ENCODE data around the gene TMPRSS15. TPM values are rescaled to one million over a fixed set of nuclear protein-coding genes. Genes with fewer than 3 reads are reported as not detected.

TMPRSS15 gene
- not detected for total RNA-seq
- long read RNA-seq, donor 1: 0 reads
- long read RNA-seq, donor 2: 0 reads

- H3K4me1 ChIP-seq (ENCODE audit: low read depth): no peaks in the 10 kb centered on the region
- H3K36me3 ChIP-seq (ENCODE audit: low read depth): no peaks in the 10 kb centered on the region
- H3K9me3 ChIP-seq: peaks cover 6% of the 10 kb centered on the region
- DNase-seq (no peak), ATAC-seq (peak; percentile 38)
- intact Hi-C loops (cut with DNase I, micrococcal nuclease): no loop called here
- no peak for TF ChIP-seq CTCF (IDR thresholded peaks at IDR 0.05)
- H3K4me3 ChIP-seq: no peak within 1 kb of the TSS
Observed at GRCh38 chr21:18403735-18404450, at the start of gene TMPRSS15. Gene TMPRSS15 (minus strand): TSS chr21:18403785. CDS start chr21:18403622, 163 bp downstream.

DNA sequence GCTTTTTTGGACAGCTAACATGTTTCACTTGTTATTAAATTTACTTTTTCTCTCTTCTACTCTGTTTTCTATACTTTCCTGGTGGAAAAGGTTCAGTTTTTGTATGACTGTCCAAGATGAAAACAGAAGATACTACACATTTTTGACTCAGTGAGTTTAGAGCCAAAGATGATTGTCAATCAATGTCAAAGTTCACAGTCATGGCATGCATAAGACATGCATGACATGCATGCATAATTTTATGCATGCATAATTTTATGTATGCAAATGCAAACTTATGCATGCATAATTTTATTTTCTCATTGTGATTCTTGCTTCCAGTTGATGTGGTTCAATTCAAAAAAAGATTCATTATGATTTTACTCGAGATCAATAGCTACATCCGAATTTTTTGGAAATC lies 48.1 kb upstream of the TMPRSS15 start:
- H3K36me3 ChIP-seq (ENCODE audit: low read depth): no peaks in the 10 kb centered on the region
- H3K9me3 ChIP-seq: no peaks in the 10 kb centered on the region
- no peak for ATAC-seq
- H3K4me3 ChIP-seq: no peak overlapping the region
- intact Hi-C loops (cut with DNase I, micrococcal nuclease): no loop called here
- no peaks in the 10 kb centered on the region for H3K4me1 ChIP-seq (ENCODE audit: low read depth)
- no peak for TF ChIP-seq CTCF (IDR thresholded peaks at IDR 0.05)
- no peak for DNase-seq

DNA sequence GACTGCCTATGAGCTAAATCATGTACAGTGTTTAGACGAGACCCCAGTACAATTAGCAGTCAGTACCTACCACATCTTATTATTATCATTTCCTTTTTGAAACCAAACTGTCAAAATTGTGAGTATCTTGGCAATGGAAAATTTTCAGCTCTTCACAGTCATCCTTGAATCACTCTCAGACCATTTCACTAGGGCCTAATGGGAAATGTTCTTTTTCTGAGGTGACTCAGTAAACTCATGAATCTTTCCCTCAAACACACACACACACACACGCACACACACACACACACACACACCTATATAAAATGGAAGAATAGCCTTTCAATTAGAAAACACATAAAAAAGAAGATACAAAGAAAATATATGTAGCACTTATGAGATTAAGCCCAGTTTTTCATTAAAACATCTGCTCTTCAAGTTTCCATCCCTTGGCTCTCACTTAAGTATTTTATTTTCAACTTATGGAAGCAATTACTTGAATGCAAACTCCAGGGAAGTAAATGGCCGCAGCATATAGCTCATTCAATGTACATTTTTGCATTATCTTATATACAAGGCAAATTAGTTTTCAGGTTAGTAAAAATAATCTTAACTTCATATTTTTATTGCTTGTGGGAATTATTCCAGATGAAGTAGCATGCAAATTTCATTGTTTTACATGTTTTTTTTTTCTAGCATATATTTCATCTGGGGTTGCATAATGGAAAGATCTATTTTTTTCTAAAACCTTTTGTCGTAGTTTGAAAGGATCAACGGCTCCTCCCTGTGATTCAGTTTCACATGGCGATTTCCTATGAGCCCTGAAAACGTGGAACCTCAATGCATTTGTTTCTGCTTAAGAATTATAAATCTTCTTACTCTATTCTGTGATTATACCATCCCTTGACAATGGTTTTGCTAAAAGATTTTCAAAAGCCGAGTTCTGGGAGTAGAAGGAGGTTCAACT lies 46.3 kb upstream of the TMPRSS15 start:
- no peaks in the 10 kb centered on the region for H3K9me3 ChIP-seq
- no peak for ATAC-seq
- no peak for TF ChIP-seq CTCF (IDR thresholded peaks at IDR 0.05)
- no peaks in the 10 kb centered on the region for H3K36me3 ChIP-seq (ENCODE audit: low read depth)
- DNase-seq: no peak
- no peaks in the 10 kb centered on the region for H3K4me1 ChIP-seq (ENCODE audit: low read depth)
- intact Hi-C loops (cut with DNase I, micrococcal nuclease): no loop called here
- no peak overlapping the region for H3K4me3 ChIP-seq

- TF ChIP-seq CTCF (IDR thresholded peaks at IDR 0.05): no peak
Observed at GRCh38 chr21:18443701-18444100, 40.1 kb upstream of the TMPRSS15 start.

GRCh38 chr21:18443085-18443484 lies 39.5 kb upstream of the TMPRSS15 start:
- intact Hi-C loops (cut with DNase I, micrococcal nuclease): no loop called here
- ATAC-seq: no peak
- no peaks in the 10 kb centered on the region for H3K36me3 ChIP-seq (ENCODE audit: low read depth)

More at GRCh38 chr21:18443701-18444100, 40.1 kb upstream of the TMPRSS15 start:
- Histone ChIP-seq H3K4me3 (no peak overlapping the region), H3K9me3 (no peaks in the 10 kb centered on the region), H3K4me1 (ENCODE audit: low read depth) (no peaks in the 10 kb centered on the region), H3K36me3 (ENCODE audit: low read depth) (no peaks in the 10 kb centered on the region)
- ATAC-seq (peak; percentile 46), DNase-seq (peak in 1 of 3 donors; percentile 37)
- intact Hi-C loops (cut with DNase I, micrococcal nuclease): no loop called here

More at GRCh38 chr21:18443085-18443484, 39.5 kb upstream of the TMPRSS15 start:
- TF ChIP-seq CTCF (IDR thresholded peaks at IDR 0.05): no peak
- no peak overlapping the region for H3K4me3 ChIP-seq
- DNase-seq: no peak
- no peaks in the 10 kb centered on the region for H3K9me3 ChIP-seq
- no peaks in the 10 kb centered on the region for H3K4me1 ChIP-seq (ENCODE audit: low read depth)
